Measurements from ENCODE around the gene DNAI2.

Gene DNAI2

DNA sequence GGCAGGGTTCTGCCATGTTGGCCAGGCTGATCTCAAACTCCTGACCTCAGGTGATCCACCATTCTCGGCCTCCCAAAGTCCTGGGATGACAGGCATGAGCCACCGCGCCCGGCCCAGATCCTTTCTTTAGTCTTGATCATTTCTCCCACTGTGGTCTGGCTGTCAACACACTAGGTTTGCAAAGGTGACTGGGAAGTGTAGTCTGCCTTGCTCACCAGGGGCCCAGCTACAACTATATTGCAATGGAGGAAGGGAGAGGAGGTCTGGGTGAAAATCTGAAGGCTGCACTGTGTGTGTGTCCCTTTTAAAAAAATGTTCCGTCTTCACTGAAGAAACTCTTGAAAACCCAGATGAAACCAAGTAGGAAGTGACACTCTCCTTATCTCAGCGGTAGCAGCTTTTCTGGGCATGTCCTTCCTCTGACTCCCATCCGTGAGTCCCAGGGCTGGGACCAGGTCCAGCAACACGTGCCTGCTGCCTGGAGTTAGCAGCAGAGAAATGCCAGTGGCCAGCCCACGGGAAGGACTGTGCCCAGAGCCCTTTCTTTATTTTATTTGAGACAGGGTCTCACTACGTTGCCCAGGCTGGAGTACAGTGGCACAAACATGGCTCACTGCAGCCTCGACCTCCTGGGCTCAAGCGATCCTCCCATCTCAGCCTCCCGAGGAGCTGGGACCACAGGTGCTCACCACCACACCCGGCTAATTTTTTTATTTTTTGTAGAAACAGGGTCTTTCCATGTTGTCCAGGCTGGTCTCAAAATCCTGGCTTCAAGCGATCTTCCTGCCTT is 34.1 kb downstream of the DNAI2 start:
- DNase-seq = no peak

DNA sequence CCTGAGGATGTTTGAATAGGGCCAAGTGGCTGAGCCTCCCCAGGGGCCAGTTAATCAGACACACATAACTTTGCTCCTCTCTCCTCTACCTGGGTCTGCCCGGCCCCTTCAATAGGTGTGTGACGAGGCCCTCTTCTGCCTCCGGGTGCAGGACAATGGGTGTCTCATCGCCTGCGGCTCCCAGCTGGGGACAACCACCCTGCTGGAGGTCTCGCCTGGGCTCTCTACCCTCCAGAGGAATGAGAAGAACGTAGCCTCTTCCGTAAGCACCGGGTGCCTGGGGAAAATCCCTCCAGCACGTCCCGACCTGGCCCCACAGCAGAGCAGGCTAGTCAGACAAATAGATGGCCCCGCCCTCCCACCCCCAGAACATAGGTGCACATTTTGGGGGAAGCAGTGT is 35.9 kb downstream of the DNAI2 start:
- peak in 1 of 3 experiments; percentile 58 for DNase-seq

DNA sequence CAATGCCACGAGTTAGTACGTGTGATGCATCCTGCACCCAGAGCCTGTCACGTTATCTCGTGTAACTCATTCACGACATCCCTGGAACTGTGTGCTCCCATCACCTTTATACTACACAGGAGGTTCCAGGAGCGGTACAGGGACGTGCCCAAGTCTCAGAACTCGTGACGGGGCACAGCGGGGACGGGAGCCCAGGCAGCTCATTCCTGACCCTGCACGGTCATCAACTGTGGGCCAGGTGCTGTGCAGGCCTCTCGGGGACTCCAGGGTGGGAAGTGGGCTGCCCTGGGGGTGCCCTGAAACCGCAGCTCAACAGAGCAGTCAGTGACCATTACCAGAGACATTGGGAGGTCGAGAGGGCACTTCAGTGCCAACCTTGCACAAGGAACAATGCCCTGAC is 40.8 kb downstream of the DNAI2 start:
- no peak for DNase-seq

DNA sequence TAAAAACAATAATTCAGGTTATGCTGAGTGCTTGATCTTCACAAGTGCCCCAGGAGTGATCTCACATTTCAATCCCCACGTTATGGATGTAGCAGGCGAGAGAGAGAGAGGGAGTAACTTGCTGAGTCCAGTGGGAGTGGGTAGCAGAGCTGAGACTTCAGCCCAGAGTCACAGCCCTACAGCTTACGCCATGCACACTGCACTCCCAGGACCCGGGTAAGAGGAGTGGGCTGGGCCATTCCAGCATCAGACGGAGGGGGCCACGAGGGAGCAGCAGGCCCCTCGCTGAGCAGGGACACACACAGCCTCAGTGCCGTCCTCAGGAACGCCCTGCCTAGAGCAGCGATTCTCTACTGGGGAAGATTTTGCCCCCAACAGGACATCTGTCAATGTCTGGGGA is 42.2 kb downstream of the DNAI2 start:
- DNase-seq = peak in 1 of 3 experiments; percentile 83

DNA sequence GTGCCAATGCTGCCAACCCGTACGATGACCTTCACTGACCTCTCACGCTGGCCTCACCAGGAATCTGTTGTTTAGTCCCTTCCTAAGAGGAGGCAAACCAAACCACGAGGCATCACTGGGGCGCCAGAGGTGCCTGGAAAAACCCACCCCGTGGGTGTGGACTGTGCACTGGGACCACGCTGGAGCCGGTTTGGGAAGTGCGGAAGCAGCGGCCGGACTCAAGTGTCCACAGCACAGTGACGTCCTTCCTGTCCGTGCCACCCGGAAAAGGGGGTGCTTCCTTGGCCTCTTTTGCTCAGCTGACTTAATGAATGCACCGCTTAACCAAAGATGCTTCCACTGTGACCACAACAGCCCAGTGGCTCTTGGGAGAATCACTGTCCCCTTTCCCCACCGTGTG is 43.0 kb downstream of the DNAI2 start:
- DNase-seq = no peak

DNA sequence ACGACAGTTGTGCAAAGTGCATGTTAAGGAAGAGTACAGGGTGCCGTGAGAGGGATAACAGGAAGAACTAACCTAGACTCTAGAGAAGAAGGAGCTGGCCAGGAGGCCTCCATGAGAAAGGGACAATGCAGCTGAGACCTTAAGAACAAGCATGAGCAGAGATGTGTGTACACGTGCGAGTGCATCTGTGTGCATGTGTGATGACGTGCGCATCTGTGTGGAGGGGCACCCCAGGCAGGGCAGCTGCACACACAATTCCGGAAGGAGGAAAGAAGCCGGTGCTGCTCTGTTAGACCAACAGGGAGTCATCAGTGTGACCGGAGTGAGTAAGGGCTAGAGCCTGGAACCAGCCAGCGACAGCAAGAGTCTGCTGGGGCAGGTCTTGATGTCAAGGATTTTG is 44.4 kb downstream of the DNAI2 start:
- no peak for DNase-seq

DNA sequence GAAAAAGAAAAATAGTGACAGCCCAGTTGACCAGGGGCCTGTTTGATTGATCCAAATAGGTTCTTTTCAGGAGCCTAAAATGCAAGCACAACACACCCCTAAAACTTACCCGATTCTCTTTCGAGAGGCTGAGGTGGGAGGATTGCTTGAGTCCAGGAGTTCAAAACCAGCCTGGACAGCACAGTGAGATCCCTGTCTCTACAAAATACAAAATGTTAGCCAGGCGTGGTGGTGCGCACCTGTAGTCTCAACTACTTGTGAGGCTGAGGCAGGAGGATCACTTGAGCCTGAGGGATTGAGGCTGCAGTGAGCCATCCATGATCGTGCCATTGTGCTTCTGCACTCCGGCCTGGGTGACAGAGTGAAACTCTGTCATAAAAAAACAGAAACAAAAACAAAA is 50.5 kb downstream of the DNAI2 start:
- no peak for DNase-seq

DNA sequence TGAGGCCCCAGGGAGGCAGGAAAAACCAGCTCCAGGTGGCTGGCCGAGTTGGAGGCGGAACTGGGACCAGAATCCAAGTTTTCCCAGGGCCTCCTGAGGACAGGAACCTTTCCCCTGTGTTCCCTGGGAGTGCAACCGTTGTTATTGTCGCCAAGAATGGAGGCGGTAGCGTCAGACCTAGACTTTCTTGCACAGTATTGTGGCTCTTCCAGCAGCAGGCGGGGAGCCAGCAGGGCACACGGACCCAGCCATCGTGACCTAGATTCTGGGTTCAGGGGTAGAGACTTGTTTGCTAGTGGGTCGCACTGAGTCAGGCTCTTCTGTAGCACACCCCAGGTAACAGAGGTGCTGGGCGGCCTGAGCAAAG is 51.3 kb downstream of the DNAI2 start:
- no peak for DNase-seq

DNA sequence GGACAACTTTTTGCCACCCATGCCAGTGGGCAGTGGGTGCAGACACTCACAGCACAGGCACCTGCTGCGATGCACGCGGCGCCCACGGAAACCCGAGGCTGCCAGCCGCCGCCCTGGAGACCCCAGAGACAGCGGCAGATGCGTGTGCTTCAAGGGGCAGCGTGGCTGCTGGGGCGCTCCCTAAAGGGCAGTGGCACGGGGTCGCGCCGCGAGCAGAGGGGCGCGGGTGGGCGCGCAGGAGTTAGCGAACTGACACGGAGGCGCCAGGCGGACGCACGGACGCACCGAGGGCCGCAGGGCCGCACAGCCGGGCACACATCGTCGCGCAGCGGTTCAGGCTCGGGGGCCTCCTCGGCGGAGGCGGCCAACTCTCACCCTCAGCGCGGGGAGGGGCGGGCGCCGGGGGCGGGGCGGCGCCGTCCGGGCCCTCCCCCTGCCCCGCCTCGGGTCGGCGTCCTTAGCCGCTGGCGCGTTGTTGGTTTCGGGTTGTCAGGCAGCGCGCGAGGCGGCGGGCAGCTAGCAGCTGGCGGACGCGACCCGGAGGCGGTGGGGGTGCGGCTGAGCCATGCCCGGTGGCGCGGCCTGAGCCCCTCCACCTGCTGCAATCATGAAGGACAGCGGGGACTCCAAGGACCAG is 51.8 kb downstream of the DNAI2 start, which contains the start of gene KIF19:
KIF19 (plus strand) TSS at position 484 of the 637 bp plus-strand sequence; CDS start at position 608, 124 bp downstream.
- peak in 1 of 3 experiments; percentile 69 for DNase-seq

DNA sequence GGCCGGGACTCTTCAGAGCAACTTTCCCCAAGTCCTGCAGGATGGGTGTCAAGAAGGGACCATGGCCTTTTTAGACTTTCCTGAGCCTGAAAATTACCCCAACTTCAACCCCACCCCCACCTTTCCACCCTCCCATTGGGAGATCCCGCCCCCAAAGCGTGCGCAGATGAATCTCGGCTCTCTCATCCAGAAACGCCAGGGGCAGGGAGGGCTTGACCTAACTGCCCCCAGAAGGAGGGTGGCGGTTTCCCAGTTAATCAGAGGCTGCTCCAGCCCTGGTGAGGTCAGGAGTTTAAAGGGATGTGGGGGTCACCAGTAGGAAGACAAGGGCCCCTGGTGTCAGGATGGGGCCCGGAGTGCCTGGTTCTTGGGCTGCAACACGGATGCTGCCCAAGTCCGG is 52.5 kb downstream of the DNAI2 start:
- DNase-seq = no peak

DNA sequence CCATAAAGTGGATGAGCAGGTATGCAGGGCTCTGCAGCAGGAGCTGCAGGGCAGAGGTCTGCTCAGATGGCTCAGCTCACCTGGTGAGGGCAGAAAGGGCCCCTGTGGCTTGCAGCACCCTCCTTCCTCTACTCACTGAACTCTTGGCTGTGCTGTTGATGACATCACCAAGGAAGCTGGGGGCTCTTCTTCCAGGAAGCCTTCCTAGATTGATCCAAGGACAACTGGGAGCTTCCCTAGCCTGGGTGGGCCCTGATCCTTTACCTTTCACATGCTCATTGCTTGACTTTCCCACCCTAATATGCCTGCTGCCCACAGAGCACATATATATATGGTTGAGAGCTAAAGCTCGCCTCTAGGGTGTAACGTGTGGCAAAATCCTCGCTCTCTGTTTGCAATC is 54.5 kb downstream of the DNAI2 start:
- DNase-seq = no peak

DNA sequence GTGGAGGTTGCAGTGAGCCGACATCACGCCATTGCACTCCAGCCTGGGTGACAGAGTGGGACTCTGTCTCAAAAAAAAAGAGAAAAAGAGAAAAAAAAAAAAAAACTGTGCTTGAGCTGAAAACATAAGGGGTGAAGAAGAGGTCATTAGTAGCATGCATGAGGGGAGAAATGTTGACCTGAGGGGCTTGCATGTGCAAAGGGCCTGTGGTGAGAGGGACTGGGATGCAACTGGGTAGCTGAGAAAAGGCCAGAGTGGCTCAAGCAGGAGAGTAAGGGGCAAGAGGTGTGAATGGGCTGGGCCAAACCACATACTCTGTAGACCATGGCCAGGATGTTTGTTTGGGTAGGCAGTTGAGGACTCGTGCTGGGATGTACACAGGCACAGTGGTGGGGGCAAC is 55.3 kb downstream of the DNAI2 start:
- no peak for DNase-seq

DNA sequence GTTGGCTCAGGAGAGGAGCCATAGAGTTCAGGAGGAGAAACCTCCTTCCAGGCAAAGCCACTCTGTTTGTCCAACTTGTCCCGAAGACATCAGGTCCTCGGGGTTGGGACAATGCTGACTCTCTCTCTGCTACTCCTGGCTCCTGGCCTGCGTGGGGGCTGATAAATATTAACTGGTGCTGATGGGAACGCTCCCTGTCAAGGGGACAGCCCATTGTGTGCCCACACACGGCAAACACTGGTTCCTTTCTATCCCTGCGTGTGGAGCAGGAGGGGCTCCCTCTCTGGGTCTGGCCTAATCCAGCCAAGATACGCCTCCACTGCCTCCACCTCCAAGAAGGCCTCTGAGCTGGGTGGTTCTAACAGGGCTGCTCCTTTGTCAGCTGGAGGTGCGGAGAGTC is 56.4 kb downstream of the DNAI2 start:
- DNase-seq = no peak

DNA sequence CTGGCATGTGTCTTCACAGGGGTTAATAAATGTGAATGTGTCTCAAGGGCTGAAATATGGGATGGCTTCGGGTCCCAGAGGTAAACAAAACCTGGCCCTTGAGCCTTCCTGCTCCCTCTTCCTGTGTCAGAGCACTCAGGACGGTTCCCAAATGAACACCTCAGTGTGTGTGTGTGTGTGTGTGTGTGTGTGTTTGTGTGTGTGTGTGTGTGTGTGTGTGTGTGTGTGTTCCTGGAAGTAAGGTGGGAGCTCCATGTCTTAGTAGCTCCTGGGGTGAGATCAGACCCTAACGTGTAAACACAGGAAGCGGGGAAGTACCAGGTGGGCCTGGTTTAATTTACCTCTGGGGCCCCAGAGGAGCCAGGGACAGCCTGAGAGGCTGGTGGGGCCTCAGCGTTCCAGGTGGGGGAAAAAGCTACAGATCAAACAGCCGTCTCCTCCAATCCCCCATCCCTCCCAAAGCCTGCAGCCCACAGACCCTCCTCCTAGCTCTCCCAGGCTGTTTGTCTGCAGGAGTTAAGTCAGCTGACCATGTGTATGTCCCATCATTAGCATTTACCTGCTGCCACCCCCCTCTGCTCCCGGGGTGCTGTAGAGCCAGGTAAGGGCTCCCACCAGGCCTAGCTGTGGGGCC is 58.1 kb downstream of the DNAI2 start:
- DNase-seq = peak; percentile 52 to 74 (median 62)

DNA sequence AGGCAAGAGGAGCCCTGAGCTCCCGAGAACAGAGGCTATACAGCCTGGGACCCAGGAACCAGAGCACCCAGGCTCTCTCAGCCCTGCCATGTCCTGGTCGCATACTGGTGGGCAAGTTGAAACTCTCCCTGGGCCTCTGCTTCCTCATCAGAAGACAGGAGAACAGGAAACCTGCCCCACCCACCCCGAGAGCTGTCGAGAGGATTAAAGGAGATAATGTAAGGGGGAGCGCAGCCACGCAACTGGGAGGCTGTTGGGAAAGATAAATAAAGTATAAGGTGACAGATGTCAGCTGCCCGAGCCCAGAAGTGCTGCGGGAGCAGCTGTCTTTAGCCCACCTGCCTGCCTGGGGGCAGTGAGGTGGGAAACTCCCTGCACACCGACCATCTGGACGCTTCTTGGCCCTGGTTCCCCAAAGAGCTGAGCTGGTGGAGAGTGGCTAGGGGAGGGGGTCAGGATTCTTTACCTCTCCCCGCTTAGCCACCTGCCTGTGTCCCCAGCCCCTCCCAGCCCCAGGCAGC is 58.8 kb downstream of the DNAI2 start:
- peak; percentile 82 to 95 (median 91) for DNase-seq

DNA sequence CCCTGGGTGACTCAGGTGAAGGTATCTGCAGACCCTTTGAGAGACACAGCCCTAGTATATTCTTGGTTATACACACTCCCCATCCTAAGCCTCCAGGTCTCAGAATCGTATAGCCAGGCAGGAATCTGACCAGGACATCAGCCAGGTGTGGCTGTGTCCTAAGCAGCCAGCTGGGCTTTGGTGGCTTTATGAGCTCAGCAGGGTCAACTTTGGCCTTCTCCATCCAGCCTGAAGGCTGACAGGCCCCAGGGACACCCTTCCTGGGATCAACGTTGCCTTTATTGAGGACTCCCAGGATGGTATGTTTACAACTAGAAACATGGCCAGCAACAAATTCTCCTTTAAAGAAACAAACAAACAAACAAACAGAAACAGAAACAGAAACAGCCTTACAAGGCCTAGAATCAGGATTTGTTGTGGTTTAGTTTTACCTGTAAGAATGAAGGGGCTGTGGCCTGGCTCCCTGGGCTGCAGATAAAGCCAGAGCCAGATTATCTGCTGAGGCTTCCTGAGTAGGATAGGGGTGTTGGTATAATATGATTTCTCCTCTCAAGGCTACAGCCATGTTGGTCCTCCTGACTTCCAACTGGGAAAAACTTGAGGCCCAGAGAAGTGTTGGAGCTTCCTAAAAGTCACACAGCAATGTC is 60.5 kb downstream of the DNAI2 start:
- peak in 2 of 3 experiments; percentile 8 to 21 for DNase-seq

DNA sequence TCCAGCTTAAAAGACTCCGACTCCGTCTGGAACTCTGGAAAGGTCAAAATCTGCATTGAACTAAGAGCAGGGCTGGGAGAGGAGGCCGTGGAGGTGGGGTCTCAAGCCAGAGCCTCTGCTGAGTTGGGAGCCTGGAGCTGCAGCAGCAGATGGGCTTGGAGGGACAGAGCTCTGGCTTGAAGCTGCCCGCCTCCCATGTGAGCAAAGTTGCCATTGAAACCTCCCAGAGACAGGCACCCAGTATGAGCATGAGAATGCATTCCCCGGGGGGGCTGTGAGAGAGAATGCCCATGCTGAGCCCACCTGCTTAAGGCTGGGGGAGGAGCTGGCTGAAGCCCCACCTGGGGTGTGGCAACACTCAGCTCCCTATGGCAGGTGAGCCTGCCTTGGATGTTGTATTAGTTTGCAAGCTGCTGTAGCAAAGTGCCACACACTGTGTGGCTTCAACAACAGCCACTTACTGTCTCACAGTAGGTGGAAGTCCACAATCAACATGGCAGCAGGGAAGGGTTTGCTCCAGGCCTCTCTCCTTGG is 61.6 kb downstream of the DNAI2 start:
- no peak for DNase-seq

DNA sequence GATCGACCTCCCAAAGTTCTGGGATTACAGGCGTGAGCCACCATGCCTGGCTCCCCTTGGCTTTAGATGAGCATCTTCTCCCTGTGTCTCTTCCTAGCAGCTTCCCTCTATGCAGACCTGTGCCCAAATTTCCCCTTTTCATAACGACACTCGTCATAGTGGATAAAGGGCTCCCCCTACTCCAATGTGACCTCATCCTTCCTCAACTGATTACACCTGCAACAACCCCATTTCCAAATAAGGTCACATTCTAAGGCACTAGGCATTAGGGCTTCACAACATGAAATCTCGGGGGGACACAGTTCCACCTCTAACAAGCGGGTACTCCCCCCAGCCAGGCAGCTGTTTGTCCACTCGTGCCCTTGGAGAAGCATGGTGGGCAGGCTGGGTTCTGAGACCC is 62.3 kb downstream of the DNAI2 start:
- no peak for DNase-seq

DNA sequence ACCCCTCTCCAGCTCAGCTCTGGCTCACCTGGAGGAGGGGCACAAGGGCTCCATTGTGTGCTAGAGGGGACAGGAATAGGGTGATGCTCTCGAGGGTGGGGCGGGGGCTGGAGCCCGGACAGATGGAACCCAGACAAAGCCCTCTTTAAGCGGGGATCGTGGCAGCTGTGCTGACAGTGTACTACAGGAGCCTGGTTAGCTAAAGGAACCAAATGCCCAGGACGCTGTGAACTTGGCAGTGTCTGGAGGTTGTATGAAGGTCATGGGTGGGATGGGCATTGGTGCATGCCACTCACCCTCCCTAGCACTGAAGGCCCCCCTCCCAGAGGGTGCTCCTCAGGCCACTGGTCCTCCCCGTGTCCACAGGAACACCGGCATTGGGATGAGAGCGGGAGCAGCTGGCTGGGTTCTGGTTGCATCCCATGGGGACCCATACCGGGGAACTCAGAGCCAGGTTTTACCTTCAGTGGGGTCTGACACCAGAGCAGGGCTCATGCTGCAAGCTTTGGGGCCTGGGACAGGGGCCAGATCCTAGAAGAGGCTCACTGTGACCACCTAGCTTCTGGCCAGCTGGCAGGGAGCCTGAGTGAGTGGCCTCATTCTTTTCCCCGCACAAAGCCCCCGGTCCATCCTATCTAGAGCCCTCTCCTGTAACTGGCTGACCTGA is 63.9 kb downstream of the DNAI2 start:
- DNase-seq = peak in 1 of 3 experiments; percentile 45

DNA sequence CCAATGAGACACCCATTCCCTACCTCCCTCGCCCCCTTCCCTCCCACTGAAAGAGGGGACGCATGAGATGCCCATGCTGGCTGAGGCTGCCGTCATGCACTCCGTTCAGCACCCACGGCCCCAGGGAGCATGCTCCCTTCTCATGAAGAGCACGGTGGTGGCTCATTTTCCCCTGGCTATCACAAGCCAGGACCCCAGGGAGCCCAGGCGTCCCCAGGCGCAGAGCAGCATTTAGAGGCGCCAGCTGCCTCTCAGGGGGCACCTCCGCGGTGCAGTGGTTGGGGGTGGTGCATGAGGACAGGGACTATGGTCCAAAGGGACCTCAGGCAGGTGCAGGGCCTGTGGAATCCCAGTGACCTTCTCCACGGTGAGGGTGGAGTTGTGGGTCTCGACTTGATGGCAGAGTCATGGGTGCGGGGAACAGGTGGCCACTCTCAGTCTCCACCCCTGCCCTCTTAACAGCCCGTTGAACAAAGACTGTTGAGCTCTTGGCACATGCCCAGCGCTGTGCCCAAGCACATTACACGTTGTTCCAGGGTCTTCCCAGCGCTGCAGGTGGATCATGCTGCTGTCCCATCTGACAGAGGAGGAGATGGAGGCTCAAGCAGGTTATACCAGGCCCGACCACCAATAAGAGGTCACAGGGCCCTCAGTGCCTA is 65.6 kb downstream of the DNAI2 start:
- peak; percentile 53 to 83 (median 68) for DNase-seq

DNA sequence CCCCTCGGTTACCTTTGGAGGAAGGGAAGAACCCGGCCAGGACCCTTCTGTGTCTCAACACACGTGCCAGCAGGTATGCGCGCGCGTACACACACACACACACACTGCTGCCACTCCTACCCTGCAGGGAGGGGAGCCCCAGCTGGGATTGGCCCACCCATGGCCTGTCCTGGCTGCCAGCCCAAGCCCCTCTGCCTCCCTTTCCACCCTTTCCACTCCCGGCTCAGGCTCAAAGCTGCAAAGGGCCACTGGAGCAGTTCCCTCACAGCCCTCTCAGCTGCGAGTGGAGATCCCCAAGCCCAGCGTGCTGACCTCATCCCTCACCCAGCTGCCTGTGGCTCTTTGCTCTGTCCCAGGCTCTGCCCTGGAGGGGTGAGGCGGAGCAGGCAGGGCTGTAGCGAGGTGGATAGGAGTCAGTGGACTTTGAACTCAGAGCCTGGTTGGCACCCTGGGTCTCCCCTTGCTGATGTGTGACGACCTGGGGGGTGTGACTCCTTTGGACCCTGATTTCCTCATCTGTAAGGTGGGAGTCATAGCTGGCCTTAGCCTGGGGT is 66.5 kb downstream of the DNAI2 start:
- peak in 2 of 3 experiments; percentile 24 to 30 for DNase-seq
